HG02571 (cell line): Measurements from ENCODE around the gene PITPNB.

Source experiments
- ATAC-seq: cut with Tn5 transposase; IDR thresholded peaks from one replicate; pipeline ENCODE4 v1.9.1; 2021; ENCODE audit warnings: mild to moderate bottlenecking, moderate library complexity; ENCODE audit not compliant: unreplicated experiment

Gene PITPNB

DNA sequence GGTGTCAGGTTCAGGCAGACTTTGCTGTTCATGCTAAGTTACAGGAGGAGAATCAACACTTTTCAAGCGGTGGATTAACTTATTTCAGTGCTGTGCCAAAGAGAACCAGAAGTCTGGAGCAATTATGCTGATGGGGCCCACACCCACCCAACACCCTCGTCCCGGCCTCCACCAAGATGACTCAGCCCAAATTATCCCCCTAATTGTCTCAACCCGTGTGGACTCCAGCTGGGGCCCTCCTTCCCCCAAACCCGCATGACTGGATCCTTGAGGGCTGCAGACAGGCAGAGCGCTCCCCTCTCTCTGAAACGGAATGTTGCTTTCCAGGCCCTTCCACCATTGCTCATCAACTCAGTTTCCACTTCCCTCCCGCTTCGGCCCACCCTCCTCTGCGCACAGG lies 82.9 kb downstream of the PITPNB start:
- no peak for ATAC-seq

- ATAC-seq, result no peak
Observed at GRCh38 chr22:27835446-27835845, 83.6 kb downstream of the PITPNB start.

DNA sequence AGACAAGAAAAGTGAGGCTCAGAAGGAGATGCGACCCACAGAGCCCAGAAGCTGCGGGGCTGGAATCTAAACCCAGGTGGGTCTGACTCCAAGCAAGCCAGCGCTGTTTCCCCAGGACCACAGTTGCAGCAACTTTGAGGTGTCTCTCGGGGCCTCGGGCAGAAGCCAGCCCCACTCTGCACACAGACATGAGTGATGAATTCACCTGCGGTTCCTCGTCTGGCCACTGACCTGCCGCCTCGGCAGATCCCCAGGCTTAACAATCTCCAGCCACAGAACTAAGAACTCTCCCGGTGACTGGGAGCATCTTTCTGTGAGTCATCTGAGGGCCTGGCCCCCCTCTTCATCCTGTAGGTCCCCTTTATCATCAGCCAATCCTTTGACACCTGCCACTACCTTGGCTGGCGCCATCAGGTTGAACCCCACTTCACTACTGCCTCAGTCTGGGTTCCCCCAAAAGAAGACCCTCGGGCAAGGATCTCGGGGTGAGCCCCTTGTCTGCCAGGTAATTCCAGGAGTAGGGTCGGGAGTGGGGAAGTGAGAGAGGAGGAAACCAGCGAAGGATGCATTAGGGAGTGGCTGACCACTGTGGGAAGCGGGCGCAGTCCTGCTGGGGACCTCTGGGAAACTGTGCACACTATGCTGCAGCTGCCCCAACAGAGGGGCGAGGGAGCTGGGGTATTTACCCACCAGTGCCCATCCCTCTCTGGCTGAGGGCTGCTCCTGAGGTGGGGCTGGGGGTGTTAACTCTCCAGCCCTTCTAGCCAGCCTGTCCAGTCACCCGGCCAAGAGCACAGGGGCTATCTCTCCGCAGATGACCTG lies 84.5 kb downstream of the PITPNB start:
- no peak for ATAC-seq

GRCh38 chr22:27833803-27834202 lies 85.3 kb downstream of the PITPNB start:
- ATAC-seq, result no peak

DNA sequence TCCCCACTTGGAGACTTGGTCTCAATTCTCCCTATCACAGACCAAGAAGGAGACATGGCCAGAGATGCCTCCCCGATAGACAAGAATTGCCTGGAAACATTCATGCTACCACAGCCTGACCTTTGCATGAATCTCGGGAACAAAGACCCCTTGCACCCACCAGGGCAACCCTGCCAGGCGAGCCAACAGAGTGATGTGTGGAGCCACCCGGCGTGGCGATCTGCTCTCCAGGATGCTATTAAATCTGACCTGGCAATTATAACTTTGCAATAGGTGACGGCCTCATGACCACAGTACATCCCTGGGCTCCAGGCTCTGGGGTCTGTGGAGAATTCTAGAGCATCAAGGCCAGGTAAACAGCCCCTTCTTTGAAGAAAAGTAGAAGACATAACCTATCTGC lies 86.5 kb downstream of the PITPNB start:
- ATAC-seq, result no peak

DNA sequence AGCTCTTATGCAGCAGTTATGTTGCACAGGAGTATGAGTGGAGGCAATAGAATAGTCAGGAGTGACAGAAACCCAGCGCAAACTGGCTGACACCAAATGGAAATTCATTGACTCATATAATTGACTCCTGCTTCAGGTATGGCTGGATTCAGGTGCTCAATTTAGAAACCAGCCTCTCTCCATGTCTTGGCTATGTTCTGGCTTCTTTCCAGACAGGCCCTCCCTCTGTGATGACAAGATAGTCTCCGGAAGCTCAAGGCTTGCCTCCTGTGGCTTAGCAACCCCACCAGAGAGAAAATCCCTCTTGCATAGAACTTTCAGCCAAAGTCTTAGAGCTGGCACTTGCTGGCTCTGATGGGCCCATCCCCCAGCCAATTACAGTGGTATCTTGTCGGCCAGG lies 89.4 kb downstream of the PITPNB start:
- no peak for ATAC-seq

DNA sequence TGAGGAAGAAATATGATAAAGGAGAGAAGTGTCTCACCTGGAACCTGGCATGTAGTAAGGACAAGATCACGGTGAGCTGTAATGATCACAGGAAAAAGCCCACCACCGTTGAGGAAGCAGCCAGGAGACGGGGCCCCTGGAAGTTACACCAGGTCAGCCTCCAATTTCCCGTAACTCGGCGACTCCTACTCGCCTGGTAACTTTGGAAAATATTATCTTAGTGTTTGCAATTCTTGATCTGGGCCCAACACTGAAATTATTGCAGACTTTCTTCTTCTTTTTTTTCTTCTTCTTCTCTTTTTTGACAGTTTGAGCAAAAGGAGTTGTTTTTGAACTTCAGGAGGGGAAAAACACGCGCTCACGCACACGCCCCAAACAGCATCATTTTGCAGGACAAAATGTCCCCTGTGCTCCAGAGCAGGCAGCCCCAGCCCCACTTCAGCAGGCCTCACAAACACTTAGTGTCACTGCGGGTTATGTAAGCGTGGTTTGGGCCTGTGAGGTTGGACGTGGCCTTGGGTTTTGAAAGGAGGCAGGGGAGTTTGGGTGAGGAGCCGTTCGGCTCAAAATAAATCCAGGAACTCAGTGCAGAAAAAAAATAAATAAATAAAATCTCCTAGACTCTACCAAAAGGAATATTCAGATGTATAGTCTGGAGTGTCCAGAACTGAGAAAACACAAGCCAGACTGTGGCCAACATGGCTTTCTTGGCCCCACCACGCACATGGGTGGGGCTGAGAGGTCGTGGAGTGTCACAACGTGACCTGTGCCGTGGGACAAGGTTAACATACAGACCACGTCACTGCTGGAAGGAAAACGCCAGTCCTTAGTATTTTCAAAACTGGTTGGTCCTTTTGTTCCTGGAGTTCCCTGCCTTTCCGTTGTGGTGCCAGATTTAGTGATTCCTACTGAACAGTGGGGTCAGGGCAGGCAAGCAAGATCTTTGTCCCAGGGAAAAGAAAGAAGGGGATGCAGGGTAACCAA lies 91.2 kb downstream of the PITPNB start:
- no peak for ATAC-seq

DNA sequence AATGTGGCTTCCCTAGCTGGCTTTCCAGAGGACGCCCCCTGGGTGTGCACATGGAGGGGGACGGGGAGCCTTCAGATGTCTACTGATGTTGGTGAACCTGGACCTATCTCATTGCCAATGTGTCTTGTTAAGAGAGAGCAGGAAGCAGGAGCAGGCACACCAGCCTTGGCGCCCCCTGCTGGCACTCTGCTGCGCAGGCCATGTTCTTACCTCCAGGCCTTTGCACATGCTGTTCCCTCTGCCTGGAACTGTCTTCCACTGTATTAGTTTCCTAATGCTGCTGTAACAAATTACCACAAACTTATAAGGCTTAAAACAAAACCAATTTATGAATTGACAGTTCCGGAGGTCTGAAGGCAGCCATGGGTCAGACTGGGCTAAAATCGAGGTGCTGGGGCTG lies 93.9 kb downstream of the PITPNB start:
- ATAC-seq, result no peak

GRCh38 chr22:27823221-27823620 lies 95.8 kb downstream of the PITPNB start:
- no peak for ATAC-seq

GRCh38 chr22:27820896-27821866 lies 97.9 kb downstream of the PITPNB start:
- ATAC-seq, result no peak

DNA sequence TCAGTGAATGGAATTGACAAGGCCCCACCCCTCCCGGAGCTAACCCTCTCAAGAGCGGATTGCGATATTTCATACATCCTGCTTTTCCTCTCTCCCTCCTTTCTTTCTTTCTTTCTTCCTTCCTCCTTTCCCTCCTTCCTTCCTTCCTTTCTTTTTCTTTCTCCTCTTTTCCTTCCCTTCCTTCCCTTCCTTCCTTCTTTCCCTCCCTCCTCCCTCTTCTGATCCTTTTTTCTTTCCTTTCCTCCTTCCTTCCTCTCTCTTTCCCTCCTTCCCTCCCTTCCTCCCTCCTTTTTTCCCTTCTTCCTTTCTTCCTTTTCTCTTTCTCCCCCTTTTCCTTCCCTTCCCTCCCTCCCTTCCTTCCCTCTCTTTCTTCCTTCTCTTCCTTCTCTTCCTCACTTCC lies 102.5 kb downstream of the PITPNB start:
- ATAC-seq, result no peak

GRCh38 chr22:27815826-27816530 lies 103.1 kb downstream of the PITPNB start:
- ATAC-seq, result no peak

DNA sequence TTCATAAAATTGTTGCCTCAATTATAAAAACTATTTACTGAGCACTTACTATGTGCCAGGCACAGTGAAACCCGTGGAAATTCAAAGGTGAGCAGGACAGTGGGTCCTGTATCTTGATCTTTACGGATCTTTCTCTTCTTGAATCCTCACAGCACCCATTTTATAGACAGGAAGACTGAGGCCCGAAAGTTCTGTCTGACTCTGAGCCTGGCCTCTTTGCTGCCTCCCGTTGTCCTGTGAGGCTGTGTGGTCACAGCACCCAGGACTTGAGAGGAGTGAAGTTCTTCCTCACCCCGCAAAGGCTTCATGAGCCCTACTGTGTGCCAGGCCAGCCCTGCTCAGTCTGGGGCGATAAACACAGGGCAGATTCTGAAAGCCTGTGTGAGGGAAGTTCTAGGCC lies 104.1 kb downstream of the PITPNB start:
- no peak for ATAC-seq

DNA sequence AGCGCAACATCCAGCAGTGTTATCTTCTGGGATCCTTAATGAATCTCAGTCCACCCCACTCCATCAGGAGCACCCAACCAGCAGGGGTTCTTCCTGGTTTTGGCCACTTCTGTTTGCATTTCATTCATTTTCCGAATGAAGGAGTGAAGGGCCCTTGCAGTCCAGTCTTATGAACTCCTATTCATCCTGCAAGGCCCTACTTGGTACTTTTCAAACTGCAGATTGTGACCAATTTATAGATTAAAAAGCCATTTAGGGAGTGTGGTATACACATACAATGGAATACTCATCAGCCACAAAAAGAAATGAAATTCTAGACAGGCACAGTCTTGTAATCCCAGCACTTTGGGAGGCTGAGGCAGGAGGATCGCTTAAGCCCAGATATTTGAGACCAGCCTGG lies 107.3 kb downstream of the PITPNB start:
- ATAC-seq, result no peak

- ATAC-seq, result no peak
Observed at GRCh38 chr22:27810609-27811151, 108.4 kb downstream of the PITPNB start.

- no peak for ATAC-seq
Observed at GRCh38 chr22:27809700-27810608, 109.1 kb downstream of the PITPNB start.

DNA sequence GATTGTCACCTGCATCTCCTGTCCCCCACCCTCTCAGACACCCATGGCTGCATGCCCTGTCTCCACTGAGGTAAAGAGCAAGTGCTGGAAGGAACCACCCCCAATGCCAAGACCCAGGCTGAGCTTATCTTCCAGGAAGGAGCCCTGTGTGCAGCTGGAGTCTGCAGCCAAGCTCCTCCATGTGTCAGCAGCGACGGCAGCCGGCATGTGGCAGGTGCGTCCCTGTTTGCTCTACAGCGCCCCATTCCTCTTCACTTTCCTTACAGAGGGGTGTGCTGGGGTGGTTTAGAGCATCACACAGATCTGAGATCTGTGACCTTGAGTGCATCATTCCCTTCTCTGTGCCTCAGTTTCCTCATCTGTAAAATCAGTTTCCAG lies 109.8 kb downstream of the PITPNB start:
- no peak for ATAC-seq

- ATAC-seq, result no peak
Observed at GRCh38 chr22:27808451-27809225, 110.4 kb downstream of the PITPNB start.
